SK-N-SH (cell line): ENCODE results near the gene EYA2. TPM values are rescaled to one million over a fixed set of nuclear protein-coding genes. Genes with fewer than 3 reads are reported as not detected.

ENCODE experiments used
- CTCF ChIA-PET: fragments of 300-600, 350-600 bp; formaldehyde crosslinking; extraction: SDS; loops from one replicate; lab custom pipeline; 2021; lab: Yijun Ruan, JAX
- POLR2A ChIA-PET: fragments of 350-600 bp; sonication (Branson Sonifier 250); formaldehyde crosslinking; extraction: SDS; loops from one replicate; lab custom pipeline; 2020; ENCODE audit warnings: antibody characterized with exemption, inconsistent platforms; lab: Yijun Ruan, JAX
- DNase-seq: peaks from one replicate; pipeline ENCODE4 v3.0.0; 2012
- H2AFZ ChIP-seq: fragments of 200-600 bp; sonication (generic); 2 replicates; pipeline ENCODE4 v1.8.1; 2016; ENCODE audit warnings: antibody characterized with exemption, mild to moderate bottlenecking, low read depth
- H3F3A ChIP-seq: fragments of 200-600 bp; sonication (generic); replicated peaks from 2 replicates; pipeline ENCODE3; 2016; ENCODE audit warnings: antibody characterized with exemption, mild to moderate bottlenecking; ENCODE audit not compliant: insufficient read depth
- H3K27ac ChIP-seq, 2 experiments: fragments of 200-500 bp in 1 of 2; fragments of 200-600 bp in 1 of 2; sonication (Bioruptor generic) in 1 of 2; sonication (generic), shearing (Covaris generic) in 1 of 2; 2 replicates each; pipeline versions ENCODE4 v1.5.1 to v1.6.1; 2014 to 2016; ENCODE audit warnings: low read depth in 2 of 2, inconsistent platforms in 1 of 2, low read length in 1 of 2, mild to moderate bottlenecking in 1 of 2, mixed read lengths in 1 of 2
- H3K27me3 ChIP-seq: fragments of 200-600 bp; sonication (generic), shearing (Covaris generic); 2 replicates; pipeline ENCODE4 v1.6.1; 2016; ENCODE audit warnings: mixed run types; ENCODE audit not compliant: insufficient read depth
- H3K36me3 ChIP-seq, 2 experiments: fragments of 200-500 bp in 1 of 2; fragments of 200-600 bp in 1 of 2; sonication (Bioruptor generic) in 1 of 2; sonication (generic) in 1 of 2; replicated peaks in 1 of 2; 2 replicates each; pipeline versions ENCODE3 to v1.5.1; 2014 to 2016; ENCODE audit warnings: low read length in 1 of 2, mild to moderate bottlenecking in 1 of 2; ENCODE audit not compliant: insufficient read depth in 2 of 2, control insufficient read depth in 1 of 2
- H3K4me1 ChIP-seq, 2 experiments: fragments of 200-500 bp in 1 of 2; fragments of 200-600 bp in 1 of 2; sonication (Bioruptor generic) in 1 of 2; sonication (generic), shearing (Covaris generic) in 1 of 2; 2 replicates each; pipeline versions ENCODE4 v1.5.1 to v1.6.1; 2014 to 2016; ENCODE audit warnings: low read depth in 1 of 2, low read length in 1 of 2, mixed run types in 1 of 2; ENCODE audit not compliant: insufficient read depth in 2 of 2, control insufficient read depth in 1 of 2
- H3K4me2 ChIP-seq: fragments of 200-600 bp; sonication (generic), shearing (Covaris generic); 2 replicates; pipeline ENCODE4 v1.6.1; 2017; ENCODE audit warnings: mixed run types
- H3K4me3 ChIP-seq, 2 experiments: fragments of 200-500 bp in 1 of 2; fragments of 200-600 bp in 1 of 2; sonication (Bioruptor generic) in 1 of 2; sonication (generic), shearing (Covaris generic) in 1 of 2; 2 replicates each; pipeline versions ENCODE4 v1.5.1 to v1.8.1; 2014 to 2016; ENCODE audit warnings: low read depth in 2 of 2, inconsistent platforms in 1 of 2, low read length in 1 of 2, mild to moderate bottlenecking in 1 of 2, mixed read lengths in 1 of 2, moderate library complexity in 1 of 2
- H3K79me2 ChIP-seq: fragments of 200-600 bp; sonication (generic); 2 replicates; pipeline ENCODE4 v1.8.1; 2017; ENCODE audit warnings: mild to moderate bottlenecking; ENCODE audit not compliant: insufficient read depth
- H3K9ac ChIP-seq: fragments of 200-600 bp; sonication (generic); 2 replicates; pipeline ENCODE4 v1.6.1; 2017; ENCODE audit warnings: mixed run types
- H3K9me2 ChIP-seq: fragments of 200-600 bp; sonication (generic); 2 replicates; pipeline ENCODE4 v1.6.1; 2017; ENCODE audit warnings: mixed run types
- H3K9me3 ChIP-seq: fragments of 200-600 bp; sonication (generic); 2 replicates; pipeline ENCODE4 v1.6.1; 2017; ENCODE audit warnings: mixed run types, mild to moderate bottlenecking, moderate library complexity
- H4K20me1 ChIP-seq: fragments of 200-600 bp; sonication (generic); 2 replicates; pipeline ENCODE4 v1.6.1; 2017; ENCODE audit warnings: mild to moderate bottlenecking, mixed run types; ENCODE audit not compliant: insufficient read depth
- CTCF ChIP-seq: fragments of 200-600 bp; sonication (generic); IDR thresholded peaks from 2 replicates; pipeline ENCODE4 v1.6.1; 2017; ENCODE audit warnings: antibody characterized with exemption, mild to moderate bottlenecking, moderate library complexity
- FOXJ3 ChIP-seq: sonication (generic); formaldehyde crosslinking; IDR thresholded peaks from 2 replicates; pipeline ENCODE4 v1.5.1; 2020; ENCODE audit warnings: mild to moderate bottlenecking, missing genetic modification reagents
- GABPA ChIP-seq: IDR thresholded peaks from 2 replicates; pipeline ENCODE4 v1.4.0; 2012; ENCODE audit warnings: low read depth, mild to moderate bottlenecking
- GATA2 ChIP-seq: sonication (generic); formaldehyde crosslinking; IDR thresholded peaks from 2 replicates; pipeline ENCODE4 v1.5.0; 2020; ENCODE audit warnings: mild to moderate bottlenecking, missing genetic modification reagents
- IRF3 ChIP-seq: fragments of 150-350 bp; IDR thresholded peaks from 2 replicates; pipeline ENCODE4 v1.6.1; 2016; ENCODE audit warnings: mild to moderate bottlenecking, low read depth, low read length
- NFIC ChIP-seq: IDR thresholded peaks from 2 replicates; pipeline ENCODE4 v1.4.0; 2012; ENCODE audit warnings: borderline replicate concordance
- RAD21 ChIP-seq: IDR thresholded peaks from 2 replicates; pipeline ENCODE4 v1.6.1; 2012; ENCODE audit warnings: mild to moderate bottlenecking, low read length
- RCOR1 ChIP-seq: fragments of 150-350 bp; IDR thresholded peaks from 2 replicates; pipeline ENCODE4 v1.6.1; 2017; ENCODE audit warnings: antibody characterized with exemption, low read length
- TCF12 ChIP-seq: IDR thresholded peaks from 2 replicates; pipeline ENCODE4 v1.4.0; 2012
- WGBS: methylation state at CpG from one replicate; pipeline ENCODE4 v1.1.6; 2017; ENCODE audit warnings: low lambda C conversion rate; 5-methylcytosine and 5-hydroxymethylcytosine counted together
- polyA plus RNA-seq, 3 experiments: library from polyadenylated mRNA; depleted of rRNA; stranded (reverse); fragments of >200 nt; gene quantifications; 2 replicates each; pipeline ENCODE4 v1.2.3, GENCODE V29; 2012

Gene EYA2
- polyA plus RNA-seq, 1 of the 3 experiments (the other 2 are of a cell fraction), result 0.05 TPM

GRCh38 chr20:46895906-46896242 lies 1.2 kb downstream of the EYA2 start (continued):
- no peak for TF ChIP-seq CTCF

- H4K20me1 ChIP-seq, result no peaks in the 10 kb centered on the region
- H3K27me3 ChIP-seq, result peaks cover 35% of the 10 kb centered on the region; the same call in 1 of the 2 replicates
- TF ChIP-seq RAD21, result no peak
- TF ChIP-seq RCOR1, result no peak
- TF ChIP-seq FOXJ3 (CRISPR knock-in tag), result no peak
- no peak for TF ChIP-seq CTCF
- no peak for TF ChIP-seq GABPA
- H2AFZ ChIP-seq, result no peak overlapping the region
- no peaks in the 10 kb centered on the region; a peak in 1 of 4 replicates for H3K4me1 ChIP-seq
- no peak overlapping the region for H3K4me3 ChIP-seq
- no peak for DNase-seq
- H3K36me3 ChIP-seq, result no peaks in the 10 kb centered on the region
- 62% methylated on average over 16 of the region's 16 CpGs for WGBS
- H3F3A ChIP-seq, result no peaks in the 10 kb centered on the region
- CTCF ChIA-PET, result no interaction called here
- H3K4me2 ChIP-seq, result no peak overlapping the region
- H3K9ac ChIP-seq, result no peak overlapping the region
- POLR2A ChIA-PET, result no interaction called here
- H3K9me3 ChIP-seq, result no peaks in the 10 kb centered on the region
- H3K79me2 ChIP-seq, result no peaks in the 10 kb centered on the region
- H3K27ac ChIP-seq, result no peak overlapping the region
- no peaks in the 10 kb centered on the region for H3K9me2 ChIP-seq
These were observed 2.8 kb downstream of the EYA2 start for GRCh38 chr20:46897328-46897880.

DNA sequence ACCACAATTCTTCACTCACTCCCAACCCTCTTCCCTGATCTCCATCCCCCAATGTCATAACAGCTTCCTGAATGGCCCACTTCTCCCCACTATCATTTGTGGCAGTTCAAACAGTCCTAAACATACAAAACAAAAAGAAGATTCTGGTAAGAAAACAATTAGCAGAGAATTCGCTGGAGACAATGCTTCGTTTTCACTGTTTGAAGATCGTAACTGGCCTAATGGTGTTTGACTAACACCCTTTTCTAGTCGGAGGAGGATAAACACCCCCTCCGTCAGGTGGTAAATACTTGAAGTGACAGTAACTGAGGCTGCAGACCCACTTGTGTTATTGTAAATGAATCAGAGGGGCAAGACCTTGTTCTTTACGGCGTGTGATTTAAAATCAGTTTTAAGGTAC lies 3.8 kb downstream of the EYA2 start:
- H3K9me2 ChIP-seq, result no peaks in the 10 kb centered on the region
- POLR2A ChIA-PET, result no interaction called here
- no peak overlapping the region for H3K27ac ChIP-seq
- H3K36me3 ChIP-seq, result no peaks in the 10 kb centered on the region
- no peaks in the 10 kb centered on the region for H3K9me3 ChIP-seq
- H3K79me2 ChIP-seq, result no peaks in the 10 kb centered on the region
- no peak for DNase-seq
- no peaks in the 10 kb centered on the region for H3F3A ChIP-seq
- TF ChIP-seq TCF12 (no peak), NFIC (no peak), RCOR1 (no peak), GATA2 (CRISPR knock-in tag) (no peak), IRF3 (no peak)
- TF ChIP-seq, all 33 proteins: peak for 0
- Histone ChIP-seq H2AFZ (no peak overlapping the region), H3K9ac (no peak overlapping the region), H3K4me3 (no peak overlapping the region), H4K20me1 (no peaks in the 10 kb centered on the region), H3K4me1 (no peaks in the 10 kb centered on the region; a peak in 1 of 4 replicates), H3K27me3 (peaks cover 34% of the 10 kb centered on the region; the same call in 1 of the 2 replicates), H3K4me2 (no peak overlapping the region)
- CTCF ChIA-PET, result no interaction called here
- WGBS, result 65% methylated on average over 7 of the region's 7 CpGs
